ENCODE measurements around the gene KRTCAP2. TPM values are rescaled to one million over a fixed set of nuclear protein-coding genes. Genes with fewer than 3 reads are reported as not detected.

The KRTCAP2 gene
- total and polyA plus RNA-seq, 2 experiments from 2014 or later: 189 to 484 TPM

DNA sequence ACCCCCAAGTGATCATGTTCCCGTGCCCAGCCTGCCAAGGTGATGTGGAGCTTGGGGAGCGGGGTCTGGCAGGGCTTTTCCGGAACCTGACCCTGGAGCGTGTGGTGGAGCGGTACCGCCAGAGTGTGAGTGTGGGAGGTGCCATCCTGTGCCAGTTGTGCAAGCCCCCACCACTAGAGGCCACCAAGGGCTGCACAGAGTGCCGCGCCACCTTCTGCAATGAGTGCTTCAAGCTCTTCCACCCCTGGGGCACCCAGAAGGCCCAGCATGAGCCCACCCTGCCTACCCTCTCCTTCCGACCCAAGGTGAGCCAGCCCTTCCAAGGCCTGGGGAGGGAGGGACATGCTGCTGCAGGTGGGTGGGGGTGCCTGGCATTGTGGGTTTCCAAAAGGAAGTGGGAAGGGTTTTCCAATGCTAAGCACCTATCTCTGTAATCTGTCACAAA, 2.8 kb upstream of the KRTCAP2 start:
- no peak overlapping the region for H3K9ac ChIP-seq
- no peaks in the 10 kb centered on the region; the same call in 1 of the 2 replicates for H3K36me3 ChIP-seq (ENCODE audit: low read depth)
- in situ Hi-C loops (cut with MboI): no loop called here
- TF ChIP-seq EZH2 (IDR thresholded peaks at IDR 0.05; ENCODE audit: insufficient read depth, poor library complexity, severe bottlenecking): no peak
- no peak for TF ChIP-seq EZH2phosphoT487 (IDR thresholded peaks at IDR 0.05; ENCODE audit: insufficient read depth, low read depth)
- H3K4me2 ChIP-seq (ENCODE audit: unreplicated experiment): no peak overlapping the region
- no peaks in the 10 kb centered on the region for H4K20me1 ChIP-seq (ENCODE audit: insufficient read depth)
- no peak for DNase-seq
- no peak overlapping the region for H2AFZ ChIP-seq
- peaks cover 21% of the 10 kb centered on the region for H3K79me2 ChIP-seq (ENCODE audit: insufficient read depth)
- H3K27ac ChIP-seq: no peak overlapping the region
- H3K4me1 ChIP-seq (ENCODE audit: insufficient read depth): peaks cover 11% of the 10 kb centered on the region
- no peaks in the 10 kb centered on the region for H3K27me3 ChIP-seq (replicated peaks; ENCODE audit: insufficient read depth)
- no peaks in the 10 kb centered on the region for H3K9me3 ChIP-seq (ENCODE audit: low read depth)
- no peaks in the 10 kb centered on the region for H3K9me2 ChIP-seq (ENCODE audit: insufficient read depth)
- no peak overlapping the region for H3K4me3 ChIP-seq
- peaks cover 5% of the 10 kb centered on the region; the same call in 1 of the 2 replicates for H3F3A ChIP-seq (ENCODE audit: insufficient read depth)
- WGBS, 2 experiments (ENCODE audit: low coverage in 1 of 2, low lambda C conversion rate in 2 of 2, missing lambda C conversion rate in 2 of 2): 90 to 91% methylated on average over 9 of the region's 9 CpGs

DNA sequence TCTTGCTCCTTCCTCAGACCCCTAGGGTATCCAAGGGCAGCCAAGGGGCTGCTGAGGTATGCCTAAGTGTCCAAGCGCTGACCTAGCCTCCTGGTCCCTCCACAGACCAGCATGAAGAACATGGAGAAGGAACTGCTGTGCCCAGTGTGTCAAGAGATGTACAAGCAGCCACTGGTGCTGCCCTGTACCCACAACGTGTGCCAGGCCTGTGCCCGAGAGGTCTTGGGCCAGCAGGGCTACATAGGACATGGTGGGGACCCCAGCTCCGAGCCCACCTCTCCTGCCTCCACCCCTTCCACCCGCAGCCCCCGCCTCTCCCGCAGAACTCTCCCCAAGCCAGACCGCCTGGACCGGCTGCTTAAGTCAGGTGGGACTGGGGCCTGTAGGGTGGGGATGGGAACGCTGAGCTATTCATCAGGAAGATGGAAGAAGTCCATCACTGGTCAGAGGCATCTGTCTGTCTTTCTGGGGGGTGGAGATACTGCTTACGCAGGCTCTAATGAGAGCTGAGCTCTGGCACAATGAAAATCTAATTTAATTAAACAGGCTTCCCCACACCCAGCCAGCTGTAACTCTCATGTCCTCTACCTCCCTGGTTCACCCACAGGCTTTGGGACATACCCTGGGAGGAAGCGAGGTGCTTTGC, 2.3 kb upstream of the KRTCAP2 start:
- peaks cover 11% of the 10 kb centered on the region for H3K4me1 ChIP-seq (ENCODE audit: insufficient read depth)
- H4K20me1 ChIP-seq (ENCODE audit: insufficient read depth): no peaks in the 10 kb centered on the region
- in situ Hi-C loops (cut with MboI): no loop called here
- no peak overlapping the region for H3K9ac ChIP-seq
- peak overlapping the region; percentile 97 for H3K4me2 ChIP-seq (ENCODE audit: unreplicated experiment)
- H3K9me2 ChIP-seq (ENCODE audit: insufficient read depth): no peaks in the 10 kb centered on the region
- no peaks in the 10 kb centered on the region for H3K27me3 ChIP-seq (replicated peaks; ENCODE audit: insufficient read depth)
- TF ChIP-seq EZH2phosphoT487 (IDR thresholded peaks at IDR 0.05; ENCODE audit: insufficient read depth, low read depth) (no peak), EZH2 (IDR thresholded peaks at IDR 0.05; ENCODE audit: insufficient read depth, poor library complexity, severe bottlenecking) (no peak)
- H3K27ac ChIP-seq: no peak overlapping the region
- no peak for DNase-seq
- peaks cover under 1% of the 10 kb centered on the region; the same call in 1 of the 2 replicates for H3K36me3 ChIP-seq (ENCODE audit: low read depth)
- WGBS, 2 experiments (ENCODE audit: low coverage in 1 of 2, low lambda C conversion rate in 2 of 2, missing lambda C conversion rate in 2 of 2): 79 to 85% methylated on average over 12 of the region's 12 CpGs
- H3K79me2 ChIP-seq (ENCODE audit: insufficient read depth): peaks cover 26% of the 10 kb centered on the region
- H2AFZ ChIP-seq: no peak overlapping the region
- no peak overlapping the region; the same call in 1 of the 2 replicates for H3K4me3 ChIP-seq
- no peaks in the 10 kb centered on the region for H3K9me3 ChIP-seq (ENCODE audit: low read depth)
- peaks cover 5% of the 10 kb centered on the region; the same call in 1 of the 2 replicates for H3F3A ChIP-seq (ENCODE audit: insufficient read depth)

DNA sequence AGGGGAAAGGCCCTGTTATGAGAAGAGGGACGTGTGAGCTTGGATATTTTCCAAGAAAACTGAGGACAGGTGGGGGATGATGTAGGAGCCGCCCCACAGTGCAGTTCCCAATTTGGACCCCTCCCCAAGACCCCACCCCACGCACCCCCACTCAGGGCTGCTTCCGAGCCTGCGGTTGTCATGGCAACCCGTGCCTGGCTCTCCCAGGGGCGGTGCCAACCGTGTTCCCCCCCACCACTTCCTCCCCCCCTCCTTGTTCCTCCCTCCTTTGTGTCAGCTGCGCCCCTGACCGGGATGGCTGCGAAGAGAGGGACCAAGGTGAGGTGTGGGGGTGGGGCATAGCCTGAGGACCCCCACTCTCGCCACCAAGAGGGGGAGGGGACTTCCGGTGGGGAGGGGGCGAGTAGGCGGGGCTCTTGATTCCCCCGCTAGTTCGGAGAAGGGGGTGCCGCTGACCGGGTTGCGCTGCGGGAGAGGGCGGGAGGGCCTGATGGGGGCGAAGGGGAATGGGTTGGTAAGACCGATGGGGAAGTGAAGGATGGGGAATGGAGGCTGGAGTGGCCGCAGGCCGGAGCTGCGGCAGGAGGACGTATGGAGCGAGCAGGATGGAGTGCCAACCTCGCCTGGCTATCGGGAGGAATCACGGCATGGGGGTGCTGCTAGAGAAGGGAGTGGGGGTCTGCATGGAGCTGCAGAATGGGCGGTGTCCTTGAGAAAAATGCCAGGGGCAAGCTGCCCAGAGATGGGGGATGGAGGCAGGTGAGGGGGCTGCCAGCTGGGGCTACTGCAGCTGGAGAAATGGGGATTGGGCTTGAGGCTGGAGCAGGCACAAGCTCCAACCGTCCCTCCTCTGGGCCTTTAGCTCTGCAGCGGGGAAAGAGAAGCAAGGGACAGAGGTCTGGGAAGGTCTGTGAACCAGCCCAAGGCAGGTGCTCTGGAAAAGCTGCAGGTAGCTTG, 1.5 kb upstream of the KRTCAP2 start:
- no peak overlapping the region for H3K27ac ChIP-seq
- peak overlapping the region; percentile 88 for H3K4me3 ChIP-seq
- 8 to 34% methylated on average over 4 to 35 of the region's 35 CpGs for WGBS, 2 experiments (ENCODE audit: low coverage in 1 of 2, low lambda C conversion rate in 2 of 2, missing lambda C conversion rate in 2 of 2)
- in situ Hi-C loops (cut with MboI): no loop called here
- peaks cover 2% of the 10 kb centered on the region; the same call in 1 of the 2 replicates for H3K36me3 ChIP-seq (ENCODE audit: low read depth)
- no peaks in the 10 kb centered on the region for H4K20me1 ChIP-seq (ENCODE audit: insufficient read depth)
- H2AFZ ChIP-seq: peak overlapping the region; percentile 82
- peaks cover 7% of the 10 kb centered on the region for H3F3A ChIP-seq (ENCODE audit: insufficient read depth)
- peak overlapping the region; percentile 96 for H3K9ac ChIP-seq
- DNase-seq: peak; percentile 45
- H3K4me2 ChIP-seq (ENCODE audit: unreplicated experiment): peak overlapping the region; percentile 97
- TF ChIP-seq EZH2 (IDR thresholded peaks at IDR 0.05; ENCODE audit: insufficient read depth, poor library complexity, severe bottlenecking): no peak
- TF ChIP-seq EZH2phosphoT487 (IDR thresholded peaks at IDR 0.05; ENCODE audit: insufficient read depth, low read depth): no peak
- H3K4me1 ChIP-seq (ENCODE audit: insufficient read depth): peaks cover 11% of the 10 kb centered on the region
- no peaks in the 10 kb centered on the region for H3K9me2 ChIP-seq (ENCODE audit: insufficient read depth)
- H3K79me2 ChIP-seq (ENCODE audit: insufficient read depth): peaks cover 32% of the 10 kb centered on the region
- H3K27me3 ChIP-seq (replicated peaks; ENCODE audit: insufficient read depth): no peaks in the 10 kb centered on the region
- H3K9me3 ChIP-seq (ENCODE audit: low read depth): no peaks in the 10 kb centered on the region
